Loucy (cell line): ENCODE measurements around the gene DRGX.

ENCODE experiments used
- H2AFZ ChIP-seq: fragments of 200-600 bp; sonication (generic); 2 replicates; pipeline ENCODE4 v1.6.0; 2016; ENCODE audit warnings: antibody characterized with exemption, mild to moderate bottlenecking, low read length, moderate library complexity
- H3F3A ChIP-seq: fragments of 200-600 bp; 2 replicates; pipeline ENCODE4 v1.6.0; 2016; ENCODE audit warnings: antibody characterized with exemption, low read depth, mild to moderate bottlenecking
- H3K27me3 ChIP-seq: fragments of 200-600 bp; sonication (generic); 2 replicates; pipeline ENCODE4 v1.6.1; 2014; ENCODE audit warnings: low read length, mild to moderate bottlenecking; ENCODE audit not compliant: insufficient read depth, poor library complexity, severe bottlenecking
- H3K36me3 ChIP-seq: fragments of 200-600 bp; sonication (generic); 2 replicates; pipeline ENCODE4 v1.6.1; 2016; ENCODE audit warnings: low read length; ENCODE audit not compliant: insufficient read depth
- H3K4me1 ChIP-seq: fragments of 200-600 bp; sonication (generic); 2 replicates; pipeline ENCODE4 v1.5.1; 2014; ENCODE audit warnings: low read length, mild to moderate bottlenecking; ENCODE audit not compliant: insufficient read depth, poor library complexity, severe bottlenecking
- H3K4me2 ChIP-seq: fragments of 200-600 bp; sonication (generic); 2 replicates; pipeline ENCODE4 v1.6.0; 2014; ENCODE audit warnings: antibody characterized with exemption, low read length, low read depth, mild to moderate bottlenecking; ENCODE audit not compliant: poor library complexity, severe bottlenecking
- H3K4me3 ChIP-seq: fragments of 200-600 bp; sonication (generic); 2 replicates; pipeline ENCODE4 v1.5.1; 2014; ENCODE audit warnings: low read length, mild to moderate bottlenecking, mixed read lengths; ENCODE audit not compliant: poor library complexity, severe bottlenecking
- H3K79me2 ChIP-seq: fragments of 200-600 bp; sonication (generic); 2 replicates; pipeline ENCODE4 v1.6.1; 2014; ENCODE audit warnings: low read length; ENCODE audit not compliant: insufficient read depth
- H3K9ac ChIP-seq: fragments of 200-600 bp; sonication (generic); 2 replicates; pipeline ENCODE4 v1.6.0; 2014; ENCODE audit warnings: mild to moderate bottlenecking, low read depth, low read length, moderate library complexity; ENCODE audit not compliant: poor library complexity, severe bottlenecking
- H3K9me2 ChIP-seq: fragments of 200-600 bp; sonication (generic); replicated peaks from 2 replicates; pipeline ENCODE4 v1.6.1; 2016; ENCODE audit warnings: low read depth, low read length, mixed read lengths
- H3K9me3 ChIP-seq: fragments of 200-600 bp; sonication (generic); 2 replicates; pipeline ENCODE4 v1.6.1; 2014; ENCODE audit warnings: mild to moderate bottlenecking, antibody characterized with exemption, low read length, low read depth; ENCODE audit not compliant: insufficient read depth
- H4K20me1 ChIP-seq: fragments of 200-600 bp; sonication (generic); 2 replicates; pipeline ENCODE4 v1.6.0; 2014; ENCODE audit warnings: antibody characterized with exemption, low read length, mild to moderate bottlenecking; ENCODE audit not compliant: insufficient read depth, poor library complexity, severe bottlenecking
- CTCF ChIP-seq: fragments of 200-600 bp; sonication (generic); conservative IDR thresholded peaks from 2 replicates; pipeline ENCODE4 v1.5.1; 2014; ENCODE audit warnings: mild to moderate bottlenecking, antibody characterized with exemption, low read length
- EZH2phosphoT487 ChIP-seq: fragments of 200-600 bp; IDR thresholded peaks from 2 replicates; pipeline ENCODE4 v1.6.1; 2018; ENCODE audit warnings: antibody characterized with exemption, mild to moderate bottlenecking, moderate library complexity, borderline replicate concordance

DRGX gene

GRCh38 chr10:49431426-49431825, 35.5 kb upstream of the DRGX start:
- Histone ChIP-seq H3K27me3 (no peaks in the 10 kb centered on the region), H3K9me3 (no peaks in the 10 kb centered on the region), H3K4me1 (no peaks in the 10 kb centered on the region), H4K20me1 (no peaks in the 10 kb centered on the region), H3K4me2 (no peak overlapping the region), H3K9me2 (no peaks in the 10 kb centered on the region), H3K79me2 (no peaks in the 10 kb centered on the region), H3K36me3 (no peaks in the 10 kb centered on the region), H2AFZ (no peak overlapping the region), H3F3A (no peaks in the 10 kb centered on the region), H3K9ac (no peak overlapping the region), H3K4me3 (no peak overlapping the region)
- no peak for TF ChIP-seq EZH2phosphoT487
- TF ChIP-seq CTCF = no peak

GRCh38 chr10:49429458-49429857, 33.6 kb upstream of the DRGX start:
- Histone ChIP-seq H3K4me2 (no peak overlapping the region), H3K9me2 (no peaks in the 10 kb centered on the region), H2AFZ (no peak overlapping the region), H3K4me3 (no peak overlapping the region), H3K36me3 (no peaks in the 10 kb centered on the region), H3K4me1 (no peaks in the 10 kb centered on the region), H3K27me3 (no peaks in the 10 kb centered on the region), H4K20me1 (no peaks in the 10 kb centered on the region), H3K79me2 (no peaks in the 10 kb centered on the region), H3K9ac (no peak overlapping the region), H3K9me3 (no peaks in the 10 kb centered on the region; the same call in 1 of the 2 replicates), H3F3A (no peaks in the 10 kb centered on the region)
- TF ChIP-seq EZH2phosphoT487 = no peak
- TF ChIP-seq CTCF = no peak

GRCh38 chr10:49426490-49427360, 30.8 kb upstream of the DRGX start:
- no peaks in the 10 kb centered on the region for H4K20me1 ChIP-seq
- H2AFZ ChIP-seq = no peak overlapping the region
- no peaks in the 10 kb centered on the region for H3K79me2 ChIP-seq

More at GRCh38 chr10:49426490-49427360, 30.8 kb upstream of the DRGX start:
- Histone ChIP-seq H3K9me2 (no peaks in the 10 kb centered on the region), H3K9me3 (no peaks in the 10 kb centered on the region; the same call in 1 of the 2 replicates), H3K36me3 (no peaks in the 10 kb centered on the region), H3K9ac (no peak overlapping the region), H3K4me2 (no peak overlapping the region), H3K27me3 (no peaks in the 10 kb centered on the region), H3K4me3 (no peak overlapping the region), H3F3A (no peaks in the 10 kb centered on the region), H3K4me1 (no peaks in the 10 kb centered on the region)
- TF ChIP-seq EZH2phosphoT487 (no peak), CTCF (no peak)
